Parathyroid adenoma (tissue), 2 donors: Measurements from ENCODE around the gene CYP2E1.
"Not testable (repeated sequence)": the region's sequence is repeated elsewhere in the genome, so short reads cannot be mapped to it uniquely, and the experiment has no call there.

Experiments used
- H2AFZ ChIP-seq: fragments of 300-600 bp; sonication (generic); one replicate; pipeline ENCODE4 v1.7.0; 2017; ENCODE audit warnings: antibody characterized with exemption, mild to moderate bottlenecking
- H3K27ac ChIP-seq: fragments of 300-600 bp; sonication (generic); one replicate; pipeline ENCODE4 v1.7.0; 2017
- H3K27me3 ChIP-seq: fragments of 300-600 bp; sonication (generic); one replicate; pipeline ENCODE4 v1.7.0; 2017; ENCODE audit warnings: low read length; ENCODE audit not compliant: control insufficient read depth, insufficient read depth
- H3K36me3 ChIP-seq: fragments of 300-600 bp; sonication (generic); one replicate; pipeline ENCODE4 v1.7.0; 2017; ENCODE audit warnings: low read length; ENCODE audit not compliant: control insufficient read depth, insufficient read depth
- H3K4me1 ChIP-seq: fragments of 300-600 bp; sonication (generic); one replicate; pipeline ENCODE4 v1.7.0; 2017; ENCODE audit warnings: control low read depth
- H3K4me2 ChIP-seq: fragments of 300-600 bp; sonication (generic); one replicate; pipeline ENCODE4 v1.7.0; 2017; ENCODE audit warnings: low read length
- H3K4me3 ChIP-seq: fragments of 300-600 bp; sonication (generic); one replicate; pipeline ENCODE4 v1.7.0; 2017; ENCODE audit warnings: low read depth, low read length
- H3K79me2 ChIP-seq: fragments of 300-600 bp; sonication (generic); one replicate; pipeline ENCODE4 v1.7.0; 2017; ENCODE audit warnings: control low read depth
- H3K9ac ChIP-seq: fragments of 300-600 bp; sonication (generic); one replicate; pipeline ENCODE4 v1.7.0; 2017; ENCODE audit warnings: mild to moderate bottlenecking
- H3K9me3 ChIP-seq: fragments of 300-600 bp; sonication (generic); one replicate; pipeline ENCODE4 v1.7.0; 2017; ENCODE audit warnings: low read length; ENCODE audit not compliant: control insufficient read depth
- CTCF ChIP-seq: fragments of 300-600 bp; sonication (generic); IDR thresholded peaks from one replicate; pipeline ENCODE4 v1.7.0; 2017; ENCODE audit warnings: antibody characterized with exemption, mild to moderate bottlenecking
- donor health status: primary hyperparathyroidism.

CYP2E1 gene

DNA sequence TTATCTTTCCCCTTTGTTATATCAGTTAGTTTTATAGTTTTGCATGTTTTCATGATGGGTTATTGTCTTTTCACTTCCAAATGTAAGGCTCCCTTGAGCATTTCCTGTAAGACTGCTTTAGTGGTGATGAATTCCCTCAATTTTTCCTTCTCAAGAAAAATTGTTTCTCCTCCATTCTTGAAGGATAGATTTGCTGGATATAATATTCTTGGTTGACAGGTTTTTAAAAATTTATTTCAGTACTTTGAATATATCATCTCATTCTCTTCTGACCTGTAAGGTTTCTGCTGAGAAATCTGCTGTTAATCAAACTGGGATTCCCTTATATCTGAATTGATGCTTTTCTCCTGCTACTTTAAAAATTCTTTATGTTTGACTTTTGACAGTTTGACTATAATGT lies 40.1 kb upstream of the CYP2E1 start:
- no peak overlapping the region for H2AFZ ChIP-seq
- H3K9me3 ChIP-seq = no peaks in the 10 kb centered on the region
- TF ChIP-seq CTCF = no peak
- H3K79me2 ChIP-seq = no peaks in the 10 kb centered on the region
- no peaks in the 10 kb centered on the region for H3K36me3 ChIP-seq
- H3K27me3 ChIP-seq = no peaks in the 10 kb centered on the region
- no peak overlapping the region for H3K9ac ChIP-seq
- no peak overlapping the region for H3K27ac ChIP-seq
- no peaks in the 10 kb centered on the region for H3K4me1 ChIP-seq
- H3K4me2 ChIP-seq = no peak overlapping the region
- no peak overlapping the region for H3K4me3 ChIP-seq

GRCh38 chr10:133488354-133488753 lies 38.8 kb upstream of the CYP2E1 start:
- Histone ChIP-seq H3K36me3 (no peaks in the 10 kb centered on the region), H3K4me1 (no peaks in the 10 kb centered on the region), H2AFZ (no peak overlapping the region), H3K27ac (no peak overlapping the region), H3K4me3 (no peak overlapping the region), H3K27me3 (no peaks in the 10 kb centered on the region), H3K4me2 (no peak overlapping the region), H3K9me3 (no peaks in the 10 kb centered on the region), H3K9ac (no peak overlapping the region), H3K79me2 (no peaks in the 10 kb centered on the region)
- no peak for TF ChIP-seq CTCF

GRCh38 chr10:133489816-133490588 lies 37.2 kb upstream of the CYP2E1 start:
- H3K79me2 ChIP-seq = no peaks in the 10 kb centered on the region
- no peak overlapping the region for H3K9ac ChIP-seq
- H3K4me2 ChIP-seq = no peak overlapping the region
- no peak overlapping the region for H2AFZ ChIP-seq
- no peaks in the 10 kb centered on the region for H3K9me3 ChIP-seq
- H3K4me1 ChIP-seq = no peaks in the 10 kb centered on the region
- no peak for TF ChIP-seq CTCF
- no peaks in the 10 kb centered on the region for H3K36me3 ChIP-seq
- H3K27ac ChIP-seq = no peak overlapping the region
- no peaks in the 10 kb centered on the region for H3K27me3 ChIP-seq
- no peak overlapping the region for H3K4me3 ChIP-seq

DNA sequence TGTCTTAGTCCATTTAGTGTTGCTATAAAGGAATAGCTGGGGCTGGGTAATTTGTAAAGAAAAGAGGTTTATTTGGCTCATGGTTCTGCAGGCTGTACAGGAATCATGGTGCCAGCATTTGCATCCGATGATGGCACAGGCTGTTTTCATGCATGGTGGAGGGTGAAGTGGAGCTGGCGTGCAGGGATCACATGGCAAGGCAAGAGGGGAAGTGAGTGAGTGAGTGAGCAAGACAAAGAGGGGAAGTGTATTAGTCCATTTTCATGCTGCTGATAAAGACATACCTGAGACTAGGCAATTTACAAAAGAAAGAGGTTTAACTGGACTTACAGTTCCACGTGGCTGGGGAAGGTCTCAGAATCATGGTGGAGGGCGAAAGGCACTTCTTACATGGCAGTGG lies 33.6 kb upstream of the CYP2E1 start:
- H3K9ac ChIP-seq, H3K27me3 ChIP-seq, H3K27ac ChIP-seq, H3K9me3 ChIP-seq, H3K79me2 ChIP-seq, H2AFZ ChIP-seq, H3K4me3 ChIP-seq, H3K4me1 ChIP-seq, H3K4me2 ChIP-seq, H3K36me3 ChIP-seq: not testable (repeated sequence)

DNA sequence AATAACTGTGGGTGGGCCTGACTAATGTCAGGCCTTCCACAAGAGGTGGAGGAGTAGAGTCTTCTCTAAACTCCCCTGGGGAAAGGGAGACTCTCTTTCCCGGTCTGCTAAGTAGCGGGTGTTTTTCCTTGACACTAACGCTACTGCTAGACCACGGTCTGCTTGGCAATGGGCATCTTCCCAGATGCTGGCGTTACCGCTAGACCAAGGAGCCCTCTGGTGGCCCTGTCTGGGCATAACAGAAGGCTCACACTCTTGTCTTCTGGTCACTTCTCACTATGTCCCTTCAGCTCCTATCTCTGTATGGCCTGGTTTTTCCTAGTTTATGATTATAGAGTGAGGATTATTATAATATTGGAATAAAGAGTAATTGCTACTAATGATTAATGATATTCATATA lies 29.8 kb upstream of the CYP2E1 start:
- H3K27me3 ChIP-seq, H3K4me1 ChIP-seq, H3K36me3 ChIP-seq, H3K79me2 ChIP-seq, H3K27ac ChIP-seq, H3K9ac ChIP-seq, H3K4me2 ChIP-seq, H2AFZ ChIP-seq, H3K9me3 ChIP-seq, H3K4me3 ChIP-seq: not testable (repeated sequence)
- peak; percentile 27 for TF ChIP-seq CTCF

GRCh38 chr10:133499176-133499575 lies 28.0 kb upstream of the CYP2E1 start:
- H3K27ac ChIP-seq, H3K9me3 ChIP-seq, H3K36me3 ChIP-seq, H3K4me2 ChIP-seq, H2AFZ ChIP-seq, H3K4me1 ChIP-seq, H3K9ac ChIP-seq, H3K27me3 ChIP-seq, H3K4me3 ChIP-seq, H3K79me2 ChIP-seq: not testable (repeated sequence)

DNA sequence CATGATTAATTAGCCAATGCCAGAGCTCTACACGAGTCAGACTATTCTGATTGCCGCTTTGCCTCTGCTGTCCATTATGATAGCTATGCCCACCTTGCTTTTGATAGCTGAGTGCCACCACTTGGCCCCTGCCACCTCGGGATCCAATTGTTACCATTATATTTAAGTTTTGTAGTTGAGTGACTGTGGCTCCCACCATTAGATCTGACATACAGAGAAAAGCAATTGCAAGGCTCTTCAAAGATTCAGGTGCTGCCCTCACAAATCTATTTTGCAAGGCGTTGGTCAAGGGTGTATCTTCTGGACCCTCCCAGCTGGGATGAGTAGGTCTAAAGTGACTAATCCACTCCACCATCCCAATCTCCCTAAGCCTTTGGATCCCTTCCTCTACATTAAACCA lies 26.3 kb upstream of the CYP2E1 start:
- not testable (repeated sequence) for H2AFZ ChIP-seq, H3K4me3 ChIP-seq, H3K9me3 ChIP-seq, H3K27ac ChIP-seq, H3K79me2 ChIP-seq, H3K4me2 ChIP-seq, H3K36me3 ChIP-seq, H3K27me3 ChIP-seq, H3K4me1 ChIP-seq, H3K9ac ChIP-seq
